Measurements from ENCODE around the gene FKBP1A.

DNA sequence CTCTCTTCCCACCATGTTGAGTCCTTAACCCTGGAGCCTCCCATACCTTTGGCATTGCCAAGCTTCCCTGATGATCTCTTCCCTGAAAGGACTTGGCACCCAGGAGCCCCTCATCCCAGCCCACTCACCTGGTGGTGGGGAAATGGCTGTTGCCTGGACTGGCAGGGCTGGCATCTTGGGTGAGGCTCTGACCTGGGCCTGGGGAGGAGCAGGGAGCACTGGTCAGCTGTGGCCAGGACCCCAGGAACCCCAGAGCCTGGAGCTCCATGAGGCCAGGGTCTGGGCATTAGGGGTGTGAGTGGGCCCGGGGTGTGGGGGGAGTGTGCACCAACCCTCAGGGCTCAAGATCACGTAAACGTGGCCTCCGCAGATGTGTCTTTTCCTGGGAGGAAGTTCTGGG is 73.4 kb downstream of the FKBP1A start:
- TF ChIP-seq EP300 (IDR thresholded peaks at IDR 0.05) (no peak), CTCF (IDR thresholded peaks at IDR 0.05) (no peak), POLR2A (IDR thresholded peaks at IDR 0.05) (no peak)
